Measurements from ENCODE around the gene YDJC.
"Not testable (repeated sequence)": the region's sequence is repeated elsewhere in the genome, so short reads cannot be mapped to it uniquely, and the experiment has no call there.

GRCh38 chr22:21637450-21637849 lies 7.6 kb upstream of the YDJC start:
- not testable (repeated sequence) for TF ChIP-seq CTCF (conservative IDR thresholded peaks at IDR 0.05 in 1 of 2, IDR thresholded peaks at IDR 0.05 in 1 of 2; ENCODE audit: low read depth in 1 of 2, low read length in 2 of 2); EZH2 (IDR thresholded peaks at IDR 0.05; ENCODE audit: low read length, missing control alignments)

All from fibroblast of lung (primary cell).